22Rv1 (cell line): Measurements from ENCODE around the gene VEPH1.

Source experiments
- CTCF ChIP-seq: fragments of 450-650 bp; IDR thresholded peaks from 2 replicates; pipeline ENCODE4 v1.5.1; 2017; ENCODE audit warnings: mild to moderate bottlenecking
- ZFX ChIP-seq: fragments of 450-650 bp; IDR thresholded peaks from 2 replicates; pipeline ENCODE4 v1.6.1; 2017; ENCODE audit warnings: antibody characterized with exemption, borderline replicate concordance

- TF ChIP-seq CTCF (no peak), ZFX (no peak)
These were observed 190.0 kb downstream of the VEPH1 start for GRCh38 chr3:157313186-157313585.
